ENCODE results near the gene CCDC170.

CCDC170 gene

DNA sequence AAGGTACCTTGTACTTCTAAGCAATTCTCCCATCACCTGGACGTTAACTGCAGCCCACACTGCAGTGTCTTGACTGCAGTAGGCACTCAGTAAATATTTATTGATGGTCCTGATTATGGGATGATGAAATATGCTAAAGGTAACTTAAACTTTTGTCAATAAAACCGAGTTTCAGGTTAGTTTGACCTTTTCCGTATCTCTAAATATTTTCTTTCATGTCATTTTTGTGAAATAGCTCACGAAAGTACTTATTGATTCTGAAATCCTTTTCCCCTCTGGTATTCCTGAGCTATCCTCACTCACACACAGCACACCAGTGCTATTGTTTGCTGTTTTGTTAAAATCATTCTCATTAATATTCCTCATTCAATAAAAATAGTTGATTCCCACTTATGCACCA is 164.3 kb downstream of the CCDC170 start:
- no peak for DNase-seq (ENCODE audit: low read depth in 2 of 2)

DNA sequence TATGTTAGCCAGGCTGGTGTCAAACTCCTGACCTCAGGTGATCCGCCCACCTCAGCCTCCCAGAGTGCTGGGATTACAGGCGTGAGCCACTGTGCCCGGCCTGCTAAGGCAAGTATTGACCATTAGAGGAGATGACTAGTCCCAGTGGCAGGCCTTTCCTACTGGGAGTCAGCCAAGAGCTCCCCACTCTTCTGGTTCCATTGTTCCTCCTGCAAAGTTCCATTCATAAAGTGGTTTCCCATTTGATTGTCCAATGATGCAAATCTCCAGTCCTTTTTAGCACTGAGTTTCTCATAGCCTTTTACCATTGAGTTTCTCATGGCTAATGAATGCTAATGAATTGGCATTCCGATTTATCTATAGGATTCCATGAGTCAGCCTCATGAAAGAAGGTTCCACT is 165.4 kb downstream of the CCDC170 start:
- DNase-seq (ENCODE audit: low read depth in 2 of 2): no peak

DNA sequence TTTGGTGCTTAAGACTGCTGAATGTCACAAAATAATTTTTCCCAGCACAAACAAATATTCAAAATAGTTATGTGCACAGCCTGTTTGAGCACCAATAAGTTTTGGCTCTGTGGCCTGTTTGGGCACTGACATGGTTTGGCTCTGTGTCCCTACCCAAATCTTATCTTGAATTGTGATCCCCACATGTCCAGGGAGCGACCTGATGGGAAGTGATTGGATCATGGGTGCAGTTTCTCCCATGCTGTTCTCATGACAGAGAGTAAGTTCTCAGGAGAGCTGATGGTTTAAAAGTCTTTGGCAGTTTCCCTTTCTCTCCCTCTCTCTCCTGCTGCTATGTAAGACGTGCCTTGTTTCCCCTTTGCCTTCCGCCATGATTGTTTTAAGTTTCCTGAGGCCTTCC is 167.7 kb downstream of the CCDC170 start:
- no peak for DNase-seq (ENCODE audit: low read depth in 2 of 2)

DNA sequence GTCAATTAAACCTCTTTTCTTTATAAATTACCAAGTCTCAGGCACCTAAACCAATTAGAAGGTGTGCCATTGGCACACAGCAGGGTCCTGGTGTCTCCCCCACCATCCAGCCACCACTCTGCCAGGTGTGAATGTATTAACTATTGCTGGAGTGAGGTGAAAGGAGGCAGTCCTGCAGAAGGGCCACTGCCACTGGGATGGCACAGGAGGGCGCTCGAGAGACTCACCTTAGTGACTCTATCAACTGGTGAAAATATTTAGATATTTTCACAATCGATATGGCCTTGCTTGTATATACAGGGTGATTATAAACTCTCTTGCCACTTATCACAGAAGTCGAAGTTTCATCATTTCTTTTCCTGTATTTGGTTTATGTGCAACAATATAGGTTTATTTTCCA is 168.1 kb downstream of the CCDC170 start:
- no peak for DNase-seq (ENCODE audit: low read depth in 2 of 2)

DNA sequence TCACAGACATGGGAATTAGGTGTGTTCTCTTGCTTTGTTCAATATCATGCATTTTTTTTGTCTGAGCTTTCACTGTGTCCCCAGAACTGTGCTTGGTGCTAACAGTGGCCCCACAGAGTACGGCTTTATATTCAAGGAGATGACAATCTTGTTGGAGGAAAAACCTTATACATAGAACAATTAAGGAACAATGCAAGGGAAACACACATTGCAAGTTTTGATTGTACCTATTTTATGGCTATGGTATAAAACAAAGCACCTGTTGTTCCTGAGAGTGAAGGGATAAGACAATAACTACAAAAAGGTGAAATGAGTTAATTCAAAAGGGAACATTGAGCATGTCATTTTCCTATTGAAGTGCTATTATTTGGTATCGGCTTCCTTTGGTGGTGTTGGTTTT is 169.7 kb downstream of the CCDC170 start:
- DNase-seq (ENCODE audit: low read depth in 2 of 2): no peak

DNA sequence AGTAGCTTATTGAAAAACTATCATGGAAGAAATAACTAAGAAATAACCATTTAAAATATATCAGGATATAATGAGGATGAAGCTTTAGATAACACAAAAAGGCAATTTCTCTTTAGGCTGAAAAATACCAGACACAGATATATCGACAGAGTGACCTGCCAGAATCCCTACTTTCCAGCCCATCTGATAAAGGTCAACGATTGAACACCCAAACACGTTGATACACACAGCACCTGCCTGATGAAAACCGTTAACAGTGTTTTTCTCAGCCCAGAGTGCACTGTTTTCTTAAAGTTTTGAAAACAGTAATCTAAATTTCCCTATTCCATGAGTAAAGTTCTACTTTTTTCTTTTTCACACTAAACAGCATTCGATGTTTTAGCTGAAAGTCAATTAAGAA is 170.6 kb downstream of the CCDC170 start:
- no peak for DNase-seq (ENCODE audit: low read depth in 2 of 2)

DNA sequence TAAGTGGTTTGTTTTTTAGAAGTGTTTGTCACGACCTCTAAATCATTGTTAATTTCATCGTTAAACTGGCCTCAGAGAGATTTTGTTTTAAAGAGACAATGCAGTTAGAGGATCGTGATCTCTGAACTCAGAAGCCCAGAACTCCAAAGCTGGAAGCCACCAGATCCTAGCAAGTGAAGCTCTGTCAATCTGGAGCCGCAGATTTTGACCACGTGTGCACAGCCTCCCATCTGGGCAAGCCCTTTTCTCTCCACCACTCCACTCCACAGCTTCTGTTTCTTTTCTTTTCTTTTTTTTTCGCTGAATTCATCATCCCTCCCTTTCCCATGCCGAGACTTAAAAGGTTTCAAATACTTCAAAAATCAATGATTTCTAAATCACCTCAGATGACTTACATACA is 171.5 kb downstream of the CCDC170 start:
- no peak for DNase-seq (ENCODE audit: low read depth in 2 of 2)

DNA sequence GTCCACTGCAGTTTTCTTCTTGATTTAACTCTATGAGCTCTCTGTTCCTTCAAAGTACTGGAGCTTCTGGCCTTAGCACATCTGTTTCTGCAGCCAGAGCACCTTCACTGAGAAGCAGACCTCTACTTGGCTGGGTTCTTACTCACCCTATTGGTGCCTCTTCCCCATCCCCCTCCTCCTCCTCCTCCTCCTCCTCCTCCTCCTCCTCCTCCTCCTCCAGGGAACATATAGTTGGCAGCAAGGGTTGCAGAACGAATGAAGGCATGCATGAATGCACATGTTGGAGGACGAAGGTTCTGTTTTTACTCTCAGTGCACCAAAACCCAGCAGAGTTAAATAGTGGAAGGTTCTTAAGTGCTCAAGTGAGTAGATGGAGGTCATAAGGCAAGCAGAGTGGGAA is 172.7 kb downstream of the CCDC170 start:
- DNase-seq (ENCODE audit: low read depth in 2 of 2): no peak

DNA sequence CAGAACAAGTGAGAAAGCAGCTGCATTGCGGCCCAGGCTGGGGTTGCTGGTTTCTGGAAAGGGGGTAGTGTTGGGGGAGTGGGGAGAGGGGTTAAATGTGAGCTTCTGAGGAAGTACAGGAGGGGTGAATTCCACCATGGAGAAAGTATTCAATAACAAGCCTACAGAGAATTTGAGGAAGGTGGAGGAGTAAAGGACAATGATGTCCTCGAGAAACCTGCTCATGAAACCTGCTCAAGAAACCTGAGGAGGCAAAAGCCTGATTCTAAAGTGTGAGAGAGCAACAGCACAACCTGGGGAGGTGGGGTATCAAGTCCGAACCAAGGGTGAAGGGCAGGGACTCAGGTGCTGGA is 175.4 kb downstream of the CCDC170 start:
- no peak for DNase-seq (ENCODE audit: low read depth in 2 of 2)

DNA sequence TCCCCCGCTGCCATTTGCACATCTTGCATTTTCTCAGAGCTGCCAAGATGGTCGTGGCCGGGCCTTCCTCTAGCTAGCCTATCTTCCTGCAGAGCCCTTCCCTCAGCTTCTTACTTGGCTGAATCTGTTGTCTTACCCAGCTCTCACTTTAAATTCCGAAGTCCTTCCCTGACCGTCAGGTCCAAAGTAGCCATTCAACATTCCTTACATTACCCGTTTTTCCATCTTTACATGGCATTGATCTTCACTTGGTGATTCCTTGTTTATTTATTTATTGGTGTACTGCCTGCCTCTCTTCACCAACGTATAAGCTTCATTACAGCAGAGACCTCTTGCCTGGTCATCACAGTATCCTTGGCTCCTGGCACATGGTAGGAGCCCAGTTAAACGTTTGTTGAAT is 176.3 kb downstream of the CCDC170 start:
- DNase-seq (ENCODE audit: low read depth in 2 of 2): no peak
